CD4-positive, alpha-beta T cell treated with Interleukin-4 for 1 hour (primary cell): ENCODE results near the gene YY1.
"Not testable (repeated sequence)": the region's sequence is repeated elsewhere in the genome, so short reads cannot be mapped to it uniquely, and the experiment has no call there.

Experiments
- DNase-seq, 2 donors: peaks; one replicate each; pipeline ENCODE4 v3.0.0-alpha.2; 2020 to 2022

Gene YY1

DNA sequence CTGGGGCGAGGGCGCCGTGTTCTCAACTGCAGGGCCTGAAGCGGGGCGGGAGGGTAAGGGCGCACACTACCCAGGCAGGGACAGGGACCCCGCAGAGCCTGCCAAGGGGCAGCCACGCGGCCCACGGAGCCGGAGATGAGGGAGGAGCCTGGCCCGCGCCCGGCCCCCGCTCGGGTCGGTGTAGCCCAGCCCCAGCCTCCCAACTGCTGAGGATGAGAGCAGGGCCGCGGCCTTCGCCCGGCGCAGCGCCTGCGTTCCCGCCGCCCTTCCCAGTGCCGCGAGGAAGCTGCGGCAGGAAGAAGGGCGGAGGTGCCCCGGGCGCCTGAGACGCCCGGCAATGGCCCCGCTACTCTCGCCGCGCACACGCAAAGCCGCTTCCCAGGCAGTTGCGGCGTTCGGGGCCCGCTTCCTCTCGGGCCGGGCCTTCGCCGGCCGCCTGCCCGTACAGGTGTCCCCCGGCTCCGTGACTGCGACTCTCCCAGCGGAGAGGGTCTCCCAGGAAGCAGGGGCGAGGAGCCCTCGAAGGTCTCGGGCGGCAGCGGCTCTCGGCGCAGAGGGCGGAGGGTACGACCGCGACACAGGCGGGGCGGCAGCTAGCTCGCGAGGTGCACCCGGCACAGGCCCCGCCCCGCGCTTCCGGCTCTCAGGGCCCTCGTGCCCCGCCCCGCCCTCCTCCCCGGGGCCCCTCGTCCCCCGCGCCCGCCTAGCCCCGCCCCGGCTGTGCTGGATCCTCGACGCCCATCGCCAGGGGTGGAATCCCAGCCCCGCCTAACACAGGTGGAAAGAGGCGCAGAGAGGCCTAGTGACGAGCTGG is 24.8 kb upstream of the YY1 start:
- peak; percentile 88 to 91 for DNase-seq

DNA sequence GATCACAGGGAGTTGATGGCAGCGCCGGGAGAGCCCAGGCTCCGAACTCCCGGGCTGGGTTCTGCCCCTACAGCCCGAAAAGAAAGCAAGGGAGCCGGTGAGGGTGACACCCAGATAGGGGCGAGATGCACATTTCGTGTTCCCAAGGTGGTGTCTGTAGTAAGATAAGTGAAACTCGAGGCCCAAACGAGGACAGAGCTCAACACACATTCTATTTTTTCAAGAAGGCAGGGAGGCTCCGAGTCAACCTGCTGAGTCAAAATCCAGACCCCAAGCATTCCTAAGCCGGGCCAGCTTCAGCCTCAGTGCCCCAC is 24.2 kb upstream of the YY1 start:
- DNase-seq: no peak

DNA sequence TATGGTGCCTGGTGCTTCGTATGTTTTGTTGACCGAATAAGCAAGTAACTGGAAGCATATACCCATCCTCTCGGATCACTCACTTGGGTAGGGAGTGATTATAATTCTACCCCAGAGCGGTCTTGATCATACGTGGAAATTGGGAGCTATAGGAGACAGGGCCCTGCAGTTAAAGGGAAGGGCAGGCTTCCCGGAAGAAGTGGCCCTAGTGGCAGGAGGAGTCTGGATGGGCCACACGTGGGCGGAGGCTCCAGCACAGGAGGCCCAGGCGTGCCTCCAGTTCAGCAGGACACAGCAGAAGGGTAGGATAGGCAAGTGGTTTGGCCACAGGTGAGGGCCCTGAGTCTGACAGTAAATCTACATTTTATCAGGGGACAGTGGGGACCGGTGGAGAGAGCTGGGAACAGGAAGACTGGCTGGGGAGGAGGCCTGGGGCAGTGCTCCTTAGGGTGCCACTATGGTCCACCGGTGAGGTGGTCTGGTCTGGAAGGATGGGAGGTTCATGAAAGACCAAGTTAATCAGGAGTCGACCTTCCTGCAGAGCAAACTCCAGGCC is 23.5 kb upstream of the YY1 start:
- no peak for DNase-seq

GRCh38 chr14:100219126-100219785 is 19.7 kb upstream of the YY1 start:
- no peak for DNase-seq

GRCh38 chr14:100221533-100222223 is 17.3 kb upstream of the YY1 start:
- DNase-seq: peak; percentile 76

DNA sequence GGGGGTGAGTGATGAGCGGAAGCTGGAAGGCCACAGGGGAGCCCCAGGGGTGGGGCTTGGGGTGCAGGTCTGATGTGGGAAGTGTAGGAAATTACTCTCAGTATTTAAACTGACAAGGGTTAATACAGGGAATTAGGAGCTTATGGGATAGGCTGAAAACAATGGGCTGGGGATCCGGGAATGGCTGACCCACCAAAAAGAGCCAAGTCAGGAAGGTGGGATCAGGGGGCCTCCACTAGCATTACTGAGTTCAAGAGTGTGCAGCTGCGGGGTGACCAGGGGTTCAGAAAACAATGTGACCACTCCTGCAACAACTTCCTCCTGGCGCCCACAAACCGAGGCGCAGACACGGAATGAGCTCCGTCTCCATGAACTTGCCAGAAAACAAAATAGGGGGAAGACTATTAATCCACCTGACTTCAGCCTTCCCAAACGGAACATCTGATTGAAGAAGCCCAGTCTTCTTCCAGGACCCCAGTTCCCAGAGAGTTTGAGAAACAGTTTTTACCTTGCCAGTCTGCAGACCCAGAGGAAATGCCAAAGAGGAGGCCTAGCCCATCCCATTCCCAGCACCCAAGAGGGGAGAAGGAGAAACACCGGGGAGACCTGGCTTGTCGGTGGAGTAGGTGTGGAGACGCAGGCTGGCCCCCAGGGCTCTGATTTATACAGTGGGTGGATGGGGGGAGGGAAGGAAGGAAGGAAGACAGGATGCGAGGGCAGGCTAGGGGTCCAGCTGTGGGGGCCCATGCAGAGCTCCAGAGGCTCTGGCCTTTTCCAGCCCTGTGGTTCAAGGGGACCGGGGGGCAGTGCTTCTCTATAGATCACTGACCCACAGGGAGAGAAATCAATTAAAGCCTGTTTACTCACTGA is 16.5 kb upstream of the YY1 start:
- DNase-seq: no peak

DNA sequence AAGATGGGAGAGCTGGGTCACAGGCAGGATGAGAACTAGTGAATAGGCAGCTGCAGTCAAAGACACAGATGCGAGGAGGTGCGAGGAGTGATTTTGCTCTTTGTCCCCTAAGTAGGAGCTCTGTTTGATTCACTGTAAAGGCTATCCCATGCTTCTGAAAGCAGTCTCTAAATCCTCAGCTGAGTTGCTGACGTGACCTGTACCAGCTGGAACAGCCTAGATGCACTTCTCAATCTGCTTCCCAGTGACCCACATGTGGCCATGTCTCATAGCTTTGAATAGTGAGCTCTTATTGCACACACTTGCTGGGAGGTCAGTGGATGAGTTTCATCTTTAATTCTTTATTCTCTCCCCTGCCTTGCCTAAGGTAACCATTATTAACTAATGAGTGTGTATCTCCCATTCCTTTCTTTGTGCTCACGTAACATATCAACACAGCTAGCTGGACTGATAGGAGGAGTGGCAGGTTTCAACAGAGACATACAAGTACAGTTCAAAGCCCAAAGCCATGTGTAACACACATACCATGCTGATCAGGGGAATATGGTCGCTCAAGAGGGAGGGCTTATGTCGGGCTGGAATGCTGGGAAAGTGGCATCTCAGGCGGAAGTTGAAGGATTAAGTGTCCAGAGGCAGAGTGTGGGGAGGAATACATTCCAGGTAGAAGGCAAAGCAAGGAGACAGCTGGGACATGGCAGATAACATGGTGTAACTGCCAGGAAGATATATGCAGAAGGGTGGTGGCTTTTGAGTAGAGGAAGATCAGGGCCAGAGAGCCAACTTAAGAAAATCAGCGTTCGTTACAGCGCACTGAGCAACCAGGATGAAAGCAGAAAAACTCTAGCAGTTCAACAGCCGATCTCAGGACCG is 15.4 kb upstream of the YY1 start:
- no peak for DNase-seq

GRCh38 chr14:100224229-100224866 is 14.6 kb upstream of the YY1 start:
- DNase-seq: no peak

GRCh38 chr14:100225169-100225568 is 13.8 kb upstream of the YY1 start:
- no peak for DNase-seq

DNA sequence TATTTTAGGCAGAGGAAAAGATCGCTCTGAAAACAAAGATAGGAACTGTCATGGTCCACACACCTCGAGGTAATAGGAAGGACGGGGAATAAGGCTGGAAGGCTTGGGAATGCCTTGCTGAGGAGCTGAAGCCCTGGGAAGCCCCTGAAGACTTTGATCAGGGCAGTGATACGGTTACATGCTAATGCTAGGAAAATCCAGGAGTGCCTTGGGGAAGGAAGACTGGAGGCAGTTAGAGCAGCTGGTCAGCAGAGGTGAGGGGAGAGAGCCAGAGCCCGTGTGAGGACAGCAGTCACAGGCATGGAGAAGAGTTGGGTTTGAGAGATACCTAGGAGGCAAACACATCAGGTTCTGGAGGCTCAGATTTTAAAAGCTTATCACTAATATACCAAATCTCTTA is 8.6 kb upstream of the YY1 start:
- DNase-seq: no peak

- no peak for DNase-seq
Measured at GRCh38 chr14:100234511-100234910, 4.4 kb upstream of the YY1 start.

DNA sequence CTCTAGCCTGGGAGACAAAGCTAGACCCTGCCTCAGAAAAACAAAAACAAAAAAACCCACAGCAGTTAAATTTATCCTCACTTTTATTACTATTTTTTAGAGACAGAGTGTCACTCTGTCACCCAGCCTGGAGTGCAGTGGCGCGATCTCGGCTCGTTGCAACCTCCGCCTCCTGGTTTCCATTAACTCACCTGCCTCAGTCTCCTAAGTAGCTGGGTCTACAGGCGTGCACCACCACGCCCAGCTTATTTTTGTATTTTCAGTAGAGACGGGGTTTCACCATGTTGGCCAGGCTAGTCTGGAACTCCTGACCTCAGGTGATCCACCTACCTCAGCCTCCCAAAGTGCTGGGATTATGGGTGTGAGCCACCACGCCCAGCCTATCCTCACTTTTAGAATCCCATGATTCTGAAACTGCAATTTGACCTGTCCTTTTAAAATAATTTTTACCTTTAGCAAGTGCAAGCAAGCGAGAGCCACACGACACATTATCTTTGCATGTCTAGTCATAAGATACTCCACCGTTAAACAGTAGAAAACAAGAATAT is 2.6 kb upstream of the YY1 start:
- DNase-seq: not testable (repeated sequence)

DNA sequence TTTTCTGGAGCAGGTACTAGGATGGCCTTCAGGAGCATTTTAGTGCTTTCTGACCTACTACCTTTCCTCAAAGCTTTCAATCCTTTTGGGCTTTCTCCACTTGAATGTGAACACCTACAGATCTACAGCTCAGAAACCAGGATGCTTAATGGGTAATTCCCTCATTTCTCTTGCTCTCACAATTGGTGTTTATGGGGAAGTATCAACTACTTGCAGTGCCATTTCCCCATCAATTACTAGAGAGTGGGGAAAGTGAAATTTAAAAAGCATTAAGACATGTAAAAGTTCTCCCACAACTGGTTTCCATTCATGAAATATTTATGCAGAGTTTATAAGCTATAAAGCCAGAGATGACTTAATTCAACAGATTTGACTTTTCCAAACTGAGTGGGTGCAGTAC is 2.1 kb upstream of the YY1 start:
- DNase-seq: no peak

- DNase-seq: peak; percentile 47 to 62
Measured at GRCh38 chr14:100237735-100238418, 1.1 kb upstream of the YY1 start.

GRCh38 chr14:100239211-100239839 is 381 bp downstream of the YY1 start:
- no peak for DNase-seq

DNA sequence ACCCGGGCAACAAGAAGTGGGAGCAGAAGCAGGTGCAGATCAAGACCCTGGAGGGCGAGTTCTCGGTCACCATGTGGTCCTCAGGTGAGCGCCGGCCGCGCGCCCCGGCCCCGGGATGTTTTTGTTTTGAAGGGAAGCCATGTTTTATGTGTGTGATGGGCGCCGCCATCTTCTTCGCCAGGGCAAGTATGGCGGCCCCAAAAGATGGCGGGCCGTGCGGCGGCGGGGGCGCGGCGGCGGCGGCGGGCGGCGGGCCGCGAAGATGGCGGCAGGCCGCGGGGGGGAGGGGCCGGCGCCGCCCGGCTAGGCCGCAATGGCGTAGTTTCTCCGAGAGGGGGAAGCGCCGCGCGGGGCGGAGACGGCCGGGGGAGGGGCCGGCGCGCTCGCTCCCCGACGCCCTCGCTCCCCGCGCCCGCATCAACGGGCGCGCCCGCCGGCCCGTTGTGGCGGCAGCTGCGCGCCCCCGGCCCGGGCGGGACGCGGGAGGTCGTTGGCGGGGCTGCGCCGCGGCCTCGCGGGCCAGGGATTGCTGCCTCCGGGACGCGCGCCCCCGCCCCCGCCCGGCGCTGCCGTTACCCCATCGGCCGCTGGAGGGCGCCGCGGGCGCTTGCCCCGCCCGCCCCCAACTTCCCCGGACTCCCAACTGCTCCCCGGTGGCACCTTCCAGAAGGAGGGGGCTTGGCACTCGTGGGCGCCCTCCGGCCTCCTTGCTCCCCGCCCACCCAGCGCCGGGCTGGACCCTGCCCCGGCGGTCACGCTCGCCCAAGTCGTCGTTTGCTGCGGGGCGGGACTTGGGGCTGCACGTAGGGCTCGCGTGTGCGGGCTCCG is 1.1 kb downstream of the YY1 start:
- DNase-seq: peak; percentile 87 to 90

DNA sequence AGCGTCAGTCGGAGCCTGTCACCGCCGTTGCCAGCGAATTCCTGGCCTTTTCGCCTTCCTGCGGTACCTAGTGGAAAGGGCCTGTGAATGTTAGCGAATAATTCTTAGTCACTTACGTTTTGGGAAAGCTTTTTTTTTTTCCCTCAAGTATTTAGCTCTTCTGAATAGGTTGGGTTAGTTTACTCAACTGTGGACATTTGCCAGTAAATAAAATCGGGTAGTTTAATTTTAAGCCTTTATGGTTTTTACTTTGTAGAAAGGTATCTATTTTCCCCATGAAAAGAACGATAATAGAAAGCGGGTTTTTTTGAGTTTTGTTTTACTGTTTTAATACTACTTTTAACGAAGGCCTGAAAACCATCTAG is 1.7 kb downstream of the YY1 start:
- DNase-seq: no peak

DNA sequence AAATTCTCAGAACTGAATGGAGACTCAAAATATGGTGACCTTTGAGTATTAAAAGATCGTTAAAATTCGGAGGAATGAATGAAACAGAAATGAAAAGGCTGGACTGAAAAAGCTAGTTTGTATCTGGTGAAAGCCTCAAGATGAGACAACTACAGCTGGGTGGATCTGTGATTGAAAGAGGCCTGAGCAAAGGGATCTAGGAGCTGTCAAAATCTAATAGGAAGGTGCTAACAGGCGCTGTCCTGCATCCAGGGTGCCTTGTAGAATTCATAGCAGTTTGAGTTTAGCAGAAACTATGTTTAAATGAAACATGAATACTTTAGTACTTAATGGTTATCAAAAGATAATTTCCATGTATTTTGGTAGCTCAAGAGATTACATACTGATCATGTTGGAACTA is 2.3 kb downstream of the YY1 start:
- DNase-seq: no peak

- DNase-seq: no peak
Measured at GRCh38 chr14:100243020-100243419, 4.1 kb downstream of the YY1 start.
